DOHH2 (cell line): ENCODE results near the gene IRAK2.
A peak's percentile ranks its signal among the peaks of the same experiment; 100 is the strongest.
"Not testable (repeated sequence)": the region's sequence is repeated elsewhere in the genome, so short reads cannot be mapped to it uniquely, and the experiment has no call there.

Source experiments
- H3F3A ChIP-seq: fragments of 200-600 bp; sonication (generic), shearing (Covaris generic); 2 replicates; pipeline ENCODE4 v1.6.0; 2016; ENCODE audit warnings: antibody characterized with exemption, mild to moderate bottlenecking; ENCODE audit not compliant: control insufficient read depth, insufficient read depth
- H3K27ac ChIP-seq: fragments of 200-600 bp; sonication (generic); 2 replicates; pipeline ENCODE4 v1.5.1; 2014; ENCODE audit warnings: low read depth, mild to moderate bottlenecking, low read length, moderate library complexity
- H3K27me3 ChIP-seq: fragments of 200-600 bp; sonication (generic); 2 replicates; pipeline ENCODE4 v1.6.1; 2014; ENCODE audit warnings: mild to moderate bottlenecking, low read length, mixed read lengths; ENCODE audit not compliant: control insufficient read depth
- H3K36me3 ChIP-seq: fragments of 200-600 bp; sonication (generic); 2 replicates; pipeline ENCODE4 v1.6.1; 2014; ENCODE audit warnings: mild to moderate bottlenecking, low read length, moderate library complexity, mixed read lengths; ENCODE audit not compliant: control insufficient read depth
- H3K4me1 ChIP-seq: fragments of 200-600 bp; sonication (generic); 2 replicates; pipeline ENCODE4 v1.6.1; 2014; ENCODE audit warnings: mild to moderate bottlenecking, low read length, mixed read lengths; ENCODE audit not compliant: control insufficient read depth
- H3K4me2 ChIP-seq: fragments of 200-600 bp; sonication (generic); 2 replicates; pipeline ENCODE4 v1.6.0; 2014; ENCODE audit warnings: mild to moderate bottlenecking, low read length, moderate library complexity
- H3K4me3 ChIP-seq: fragments of 200-600 bp; sonication (generic); 2 replicates; pipeline ENCODE4 v1.5.1; 2014; ENCODE audit warnings: mild to moderate bottlenecking, low read length, mixed read lengths
- H3K79me2 ChIP-seq: fragments of 200-600 bp; sonication (generic); 2 replicates; pipeline ENCODE4 v1.6.1; 2014; ENCODE audit warnings: mild to moderate bottlenecking, low read length, mixed read lengths; ENCODE audit not compliant: control insufficient read depth
- H3K9me2 ChIP-seq: fragments of 200-600 bp; sonication (generic); replicated peaks from 2 replicates; pipeline ENCODE4 v1.6.1; 2014; ENCODE audit warnings: mild to moderate bottlenecking, low read length, mixed read lengths; ENCODE audit not compliant: control insufficient read depth
- H3K9me3 ChIP-seq: fragments of 200-600 bp; sonication (generic); 2 replicates; pipeline ENCODE4 v1.6.1; 2014; ENCODE audit warnings: antibody characterized with exemption, low read length, mixed read lengths; ENCODE audit not compliant: control insufficient read depth, insufficient read depth
- H4K20me1 ChIP-seq: fragments of 200-600 bp; sonication (generic); 2 replicates; pipeline ENCODE4 v1.6.0; 2014; ENCODE audit warnings: low read depth, mild to moderate bottlenecking, antibody characterized with exemption, low read length, moderate library complexity; ENCODE audit not compliant: control insufficient read depth, insufficient read depth
- EZH2phosphoT487 ChIP-seq: fragments of 200-600 bp; sonication (generic); IDR thresholded peaks from 2 replicates; pipeline ENCODE4 v1.6.1; 2017; ENCODE audit warnings: borderline replicate concordance, mild to moderate bottlenecking, antibody characterized with exemption, low read length, moderate library complexity, mixed read lengths
- TF ChIP-seq, protein P1 (sequence below): fragments of 200-600 bp; sonication (generic); IDR thresholded peaks from one replicate; pipeline ENCODE4 v1.5.1; 2014; ENCODE audit warnings: antibody characterized with exemption, mild to moderate bottlenecking, low read depth, low read length; ENCODE audit not compliant: poor library complexity, severe bottlenecking

Gene IRAK2

GRCh38 chr3:10269443-10269842, 104.7 kb downstream of the IRAK2 start:
- Histone ChIP-seq H4K20me1 (peaks cover 18% of the 10 kb centered on the region), H3K27ac (no peak overlapping the region), H3K27me3 (no peaks in the 10 kb centered on the region), H3K4me3 (no peak overlapping the region), H3K9me3 (no peaks in the 10 kb centered on the region), H3K4me1 (peaks cover 44% of the 10 kb centered on the region), H3K9me2 (no peaks in the 10 kb centered on the region), H3K36me3 (peaks cover 91% of the 10 kb centered on the region), H3F3A (peaks cover 4% of the 10 kb centered on the region; the same call in 1 of the 2 replicates), H3K79me2 (peaks cover 100% of the 10 kb centered on the region), H3K4me2 (no peak overlapping the region)
- TF ChIP-seq EZH2phosphoT487, result no peak
- TF ChIP-seq, protein P1, sequence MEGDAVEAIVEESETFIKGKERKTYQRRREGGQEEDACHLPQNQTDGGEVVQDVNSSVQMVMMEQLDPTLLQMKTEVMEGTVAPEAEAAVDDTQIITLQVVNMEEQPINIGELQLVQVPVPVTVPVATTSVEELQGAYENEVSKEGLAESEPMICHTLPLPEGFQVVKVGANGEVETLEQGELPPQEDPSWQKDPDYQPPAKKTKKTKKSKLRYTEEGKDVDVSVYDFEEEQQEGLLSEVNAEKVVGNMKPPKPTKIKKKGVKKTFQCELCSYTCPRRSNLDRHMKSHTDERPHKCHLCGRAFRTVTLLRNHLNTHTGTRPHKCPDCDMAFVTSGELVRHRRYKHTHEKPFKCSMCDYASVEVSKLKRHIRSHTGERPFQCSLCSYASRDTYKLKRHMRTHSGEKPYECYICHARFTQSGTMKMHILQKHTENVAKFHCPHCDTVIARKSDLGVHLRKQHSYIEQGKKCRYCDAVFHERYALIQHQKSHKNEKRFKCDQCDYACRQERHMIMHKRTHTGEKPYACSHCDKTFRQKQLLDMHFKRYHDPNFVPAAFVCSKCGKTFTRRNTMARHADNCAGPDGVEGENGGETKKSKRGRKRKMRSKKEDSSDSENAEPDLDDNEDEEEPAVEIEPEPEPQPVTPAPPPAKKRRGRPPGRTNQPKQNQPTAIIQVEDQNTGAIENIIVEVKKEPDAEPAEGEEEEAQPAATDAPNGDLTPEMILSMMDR, result no peak

DNA sequence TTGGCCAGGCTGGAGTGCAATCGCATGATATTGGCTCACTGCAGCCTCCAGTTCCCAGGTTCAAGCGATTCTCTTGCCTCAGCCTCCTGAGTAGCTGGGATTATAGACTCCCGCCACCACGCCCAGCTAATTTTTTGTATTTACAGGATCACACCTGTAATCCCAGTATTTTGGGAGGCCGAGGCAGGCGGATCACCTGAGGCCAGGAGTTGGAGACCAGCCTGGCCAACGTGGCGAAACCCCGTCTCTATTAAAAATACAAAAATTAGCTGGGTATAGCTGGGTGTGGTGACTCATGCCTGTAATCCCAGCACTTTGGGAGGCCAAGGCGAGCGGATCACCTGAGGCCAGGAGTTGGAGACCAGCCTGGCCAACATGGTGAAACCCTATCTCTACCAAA, 107.8 kb downstream of the IRAK2 start:
- Histone ChIP-seq H3K79me2 (peaks cover 100% of the 10 kb centered on the region), H3K36me3 (peaks cover 93% of the 10 kb centered on the region), H4K20me1 (peaks cover 27% of the 10 kb centered on the region), H3K4me1 (peaks cover 45% of the 10 kb centered on the region)
- H3K9me3 ChIP-seq, H3K27me3 ChIP-seq, H3K27ac ChIP-seq, H3F3A ChIP-seq, H3K9me2 ChIP-seq, H3K4me2 ChIP-seq, H3K4me3 ChIP-seq: not testable (repeated sequence)

DNA sequence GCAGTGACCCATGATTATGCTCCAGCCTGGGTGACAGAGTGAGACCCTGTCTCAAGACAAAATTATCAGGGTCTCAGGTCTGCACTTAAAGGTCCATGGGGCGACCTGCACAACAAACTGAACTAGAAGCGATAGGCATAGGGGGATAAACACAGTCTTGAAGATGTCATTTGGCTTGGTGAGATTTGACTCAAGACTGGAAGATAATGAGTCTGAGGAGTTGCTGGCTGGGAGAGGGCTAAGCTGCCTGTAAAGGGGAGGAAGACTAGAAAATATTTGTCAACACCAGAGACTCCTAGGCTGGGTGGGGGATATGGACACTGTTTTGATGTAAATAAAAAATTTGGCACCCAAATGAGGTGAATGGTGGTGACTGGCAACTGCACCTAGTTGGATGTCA, 108.3 kb downstream of the IRAK2 start:
- H3K9me3 ChIP-seq, result no peaks in the 10 kb centered on the region
- no peaks in the 10 kb centered on the region for H3K27me3 ChIP-seq
- H3K4me3 ChIP-seq, result peak overlapping the region; percentile 49
- peaks cover 27% of the 10 kb centered on the region for H4K20me1 ChIP-seq
- H3K36me3 ChIP-seq, result peaks cover 93% of the 10 kb centered on the region
- no peaks in the 10 kb centered on the region for H3K9me2 ChIP-seq
- H3F3A ChIP-seq, result peaks cover 4% of the 10 kb centered on the region; the same call in 1 of the 2 replicates
- TF ChIP-seq EZH2phosphoT487, result no peak
- TF ChIP-seq, protein P1, result no peak
- H3K27ac ChIP-seq, result peak overlapping the region; percentile 40
- peak overlapping the region; percentile 59 for H3K4me2 ChIP-seq
- H3K79me2 ChIP-seq, result peaks cover 100% of the 10 kb centered on the region
- peaks cover 44% of the 10 kb centered on the region for H3K4me1 ChIP-seq

DNA sequence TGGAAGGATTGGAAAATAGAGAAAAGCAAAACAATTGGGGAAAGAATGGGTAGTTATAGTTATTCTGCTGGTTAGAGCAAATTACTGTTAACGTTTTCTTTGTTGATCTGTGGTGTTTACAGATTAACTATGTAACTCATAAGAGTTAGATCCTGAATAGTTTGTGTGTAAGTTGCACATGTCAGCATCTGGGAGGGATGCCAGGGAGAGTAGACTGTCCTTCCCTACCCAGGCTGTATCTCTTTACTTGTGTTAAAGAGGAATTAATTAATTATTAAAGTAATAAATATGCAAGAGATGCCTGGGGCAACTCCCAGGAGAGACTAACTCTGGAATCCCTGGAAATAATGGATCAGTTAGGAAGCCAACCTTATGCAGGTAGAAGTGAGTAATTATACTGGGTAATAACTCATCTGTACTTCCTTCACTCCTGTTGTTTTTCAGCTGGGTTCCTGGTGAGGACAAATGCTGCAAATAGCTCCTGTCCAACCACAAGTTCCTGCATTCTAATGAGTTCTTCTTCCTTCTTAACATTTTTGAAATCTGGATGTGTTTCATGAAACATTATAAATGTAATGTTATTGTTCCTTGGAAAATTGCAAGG, 109.1 kb downstream of the IRAK2 start:
- H3K36me3 ChIP-seq, result peaks cover 93% of the 10 kb centered on the region
- no peaks in the 10 kb centered on the region for H3K27me3 ChIP-seq
- peak overlapping the region; percentile 40 for H3K27ac ChIP-seq
- peaks cover 99% of the 10 kb centered on the region for H3K79me2 ChIP-seq
- peak overlapping the region; percentile 59 for H3K4me2 ChIP-seq
- H3K9me2 ChIP-seq, result no peaks in the 10 kb centered on the region
- H3K9me3 ChIP-seq, result no peaks in the 10 kb centered on the region
- H4K20me1 ChIP-seq, result peaks cover 22% of the 10 kb centered on the region
- H3K4me1 ChIP-seq, result peaks cover 42% of the 10 kb centered on the region
- no peak for TF ChIP-seq EZH2phosphoT487
- TF ChIP-seq, protein P1, result no peak
- H3F3A ChIP-seq, result peaks cover 4% of the 10 kb centered on the region; the same call in 1 of the 2 replicates
- peak overlapping the region; percentile 49 for H3K4me3 ChIP-seq
